Kidney capillary endothelial cell (primary cell): ENCODE results near the gene CYP19A1.
"Not testable (repeated sequence)": the region's sequence is repeated elsewhere in the genome, so short reads cannot be mapped to it uniquely, and the experiment has no call there.

Source experiments
- DNase-seq: peaks from one replicate; pipeline ENCODE4 v3.0.0-alpha.2; 2018; ENCODE audit warnings: low spot score

Gene CYP19A1

GRCh38 chr15:51261113-51261512, 77.3 kb downstream of the CYP19A1 start:
- DNase-seq, result not testable (repeated sequence)

GRCh38 chr15:51260202-51260601, 78.2 kb downstream of the CYP19A1 start:
- DNase-seq, result no peak

GRCh38 chr15:51255533-51255932, 82.9 kb downstream of the CYP19A1 start:
- DNase-seq, result no peak

- peak; percentile 68 for DNase-seq
Observed at GRCh38 chr15:51253366-51253765, 85.0 kb downstream of the CYP19A1 start.

GRCh38 chr15:51252671-51253070, 85.7 kb downstream of the CYP19A1 start:
- no peak for DNase-seq

- DNase-seq, result no peak
Observed at GRCh38 chr15:51251556-51251955, 86.8 kb downstream of the CYP19A1 start.

- DNase-seq, result no peak
Observed at GRCh38 chr15:51250217-51251011, 88.0 kb downstream of the CYP19A1 start.

- no peak for DNase-seq
Observed at GRCh38 chr15:51245628-51246027, 92.8 kb downstream of the CYP19A1 start.

GRCh38 chr15:51244423-51244869, 94.0 kb downstream of the CYP19A1 start:
- no peak for DNase-seq

GRCh38 chr15:51243774-51244173, 94.6 kb downstream of the CYP19A1 start:
- no peak for DNase-seq

GRCh38 chr15:51240066-51240465, 98.3 kb downstream of the CYP19A1 start:
- no peak for DNase-seq

- DNase-seq, result no peak
Observed at GRCh38 chr15:51237816-51238215, 100.6 kb downstream of the CYP19A1 start.

- no peak for DNase-seq
Observed at GRCh38 chr15:51234176-51234927, 104.0 kb downstream of the CYP19A1 start.

GRCh38 chr15:51232581-51232980, 105.8 kb downstream of the CYP19A1 start:
- no peak for DNase-seq

GRCh38 chr15:51229907-51230330, 108.5 kb downstream of the CYP19A1 start:
- DNase-seq, result peak; percentile 54

- peak; percentile 89 for DNase-seq
Observed at GRCh38 chr15:51227940-51228732, 110.3 kb downstream of the CYP19A1 start.

- no peak for DNase-seq
Observed at GRCh38 chr15:51226576-51227210, 111.7 kb downstream of the CYP19A1 start.

GRCh38 chr15:51224428-51224827, 114.0 kb downstream of the CYP19A1 start:
- DNase-seq, result peak; percentile 29

- DNase-seq, result peak; percentile 82
Observed at GRCh38 chr15:51223771-51224229, 114.6 kb downstream of the CYP19A1 start.

- DNase-seq, result no peak
Observed at GRCh38 chr15:51218299-51218938, 120.0 kb downstream of the CYP19A1 start.

- DNase-seq, result no peak
Observed at GRCh38 chr15:51212909-51213308, 125.5 kb downstream of the CYP19A1 start.
